GM23338 (cell line): ENCODE results near the gene ZNF610. TPM values are rescaled to one million over a fixed set of nuclear protein-coding genes. Genes with fewer than 3 reads are reported as not detected.

ENCODE experiments used
- ATAC-seq: fragments of 200-7000 bp; cut with Tn5 transposase; 3 replicates; pipeline ENCODE4 v1.9.1; 2020
- DNase-seq: peaks from one replicate; pipeline ENCODE4 v3.0.0-alpha.2; 2015; ENCODE audit warnings: low spot score
- H2AFZ ChIP-seq: fragments of 200-600 bp; sonication (generic); 2 replicates; pipeline ENCODE4 v1.8.0; 2016; ENCODE audit warnings: antibody characterized with exemption, mild to moderate bottlenecking, moderate library complexity
- H3F3A ChIP-seq: fragments of 200-600 bp; sonication (generic); replicated peaks from 2 replicates; pipeline ENCODE4 v1.8.0; 2017; ENCODE audit warnings: antibody characterized with exemption, mixed run types, low read depth
- H3K27ac ChIP-seq: fragments of 200-600 bp; sonication (generic); 2 replicates; pipeline ENCODE4 v1.6.1; 2016; ENCODE audit warnings: low read depth
- H3K27me3 ChIP-seq: fragments of 200-600 bp; sonication (generic); 2 replicates; pipeline ENCODE4 v1.8.0; 2016; ENCODE audit warnings: mild to moderate bottlenecking, mixed run types, moderate library complexity; ENCODE audit not compliant: insufficient read depth
- H3K36me3 ChIP-seq: fragments of 200-600 bp; sonication (generic); 2 replicates; pipeline ENCODE4 v1.8.0; 2016; ENCODE audit warnings: mild to moderate bottlenecking; ENCODE audit not compliant: insufficient read depth
- H3K4me1 ChIP-seq: fragments of 200-600 bp; sonication (generic); 2 replicates; pipeline ENCODE4 v1.8.0; 2016; ENCODE audit warnings: mild to moderate bottlenecking, moderate library complexity; ENCODE audit not compliant: insufficient read depth
- H3K4me2 ChIP-seq: fragments of 200-600 bp; sonication (generic); 2 replicates; pipeline ENCODE4 v1.7.1; 2017; ENCODE audit warnings: mixed run types
- H3K4me3 ChIP-seq: fragments of 200-600 bp; sonication (generic); 2 replicates; pipeline ENCODE4 v1.6.1; 2016; ENCODE audit warnings: mixed run types
- H3K79me2 ChIP-seq: fragments of 200-600 bp; sonication (generic); replicated peaks from 2 replicates; pipeline ENCODE4 v1.8.0; 2017; ENCODE audit warnings: mild to moderate bottlenecking; ENCODE audit not compliant: insufficient read depth
- H3K9me2 ChIP-seq: fragments of 200-600 bp; sonication (generic); 2 replicates; pipeline ENCODE4 v1.8.0; 2017; ENCODE audit not compliant: insufficient read depth
- H4K20me1 ChIP-seq: fragments of 200-600 bp; sonication (generic); replicated peaks from 2 replicates; pipeline ENCODE4 v1.8.0; 2017; ENCODE audit warnings: mild to moderate bottlenecking; ENCODE audit not compliant: insufficient read depth
- H3K27ac Mint-ChIP-seq: 2 replicates; pipeline ENCODE4 v1.8.0; 2020; ENCODE audit warnings: inconsistent platforms, mild to moderate bottlenecking, moderate library complexity, mixed read lengths
- H3K27me3 Mint-ChIP-seq: 3 replicates; pipeline ENCODE4 v1.8.0; 2022; ENCODE audit warnings: low read depth, mild to moderate bottlenecking, moderate library complexity, mixed read lengths, inconsistent platforms; ENCODE audit not compliant: insufficient read depth, poor library complexity
- H3K36me3 Mint-ChIP-seq: 3 replicates; pipeline ENCODE4 v1.8.0; 2021; ENCODE audit warnings: low read depth, mild to moderate bottlenecking, inconsistent platforms, moderate library complexity, mixed read lengths
- H3K4me1 Mint-ChIP-seq: 3 replicates; pipeline ENCODE4 v1.8.0; 2020; ENCODE audit warnings: mild to moderate bottlenecking, inconsistent platforms, mixed read lengths
- H3K4me3 Mint-ChIP-seq: 3 replicates; pipeline ENCODE4 v1.8.0; 2021; ENCODE audit warnings: moderate library complexity, mild to moderate bottlenecking, inconsistent platforms, mixed read lengths
- H3K9me3 Mint-ChIP-seq: 3 replicates; pipeline ENCODE4 v1.8.0; 2020; ENCODE audit warnings: moderate library complexity, mild to moderate bottlenecking, inconsistent platforms, mixed read lengths
- CREB1 ChIP-seq: fragments of 250-450 bp; sonication (Bioruptor Pico); IDR thresholded peaks from 2 replicates; pipeline ENCODE4 v1.5.0; 2020; ENCODE audit warnings: low read depth, mild to moderate bottlenecking, moderate library complexity
- CTCF ChIP-seq, 2 experiments: fragments of 200-600 bp in 1 of 2; sonication (generic) in 1 of 2; conservative IDR thresholded peaks; 2 replicates each; pipeline versions ENCODE4 v1.5.1 to v1.6.1; 2016 to 2017; ENCODE audit warnings: antibody characterized with exemption in 2 of 2, low read depth in 2 of 2, mild to moderate bottlenecking in 2 of 2, moderate library complexity in 1 of 2
- ETS1 ChIP-seq: IDR thresholded peaks from 2 replicates; pipeline ENCODE4 v1.6.1; 2016; ENCODE audit warnings: antibody characterized with exemption
- EZH2 ChIP-seq: fragments of 200-600 bp; sonication (generic); IDR thresholded peaks from one replicate; pipeline ENCODE4 v1.8.0; 2017; ENCODE audit warnings: antibody characterized with exemption, mild to moderate bottlenecking, low read depth; ENCODE audit not compliant: unreplicated experiment
- EZH2phosphoT487 ChIP-seq: fragments of 200-600 bp; sonication (generic); IDR thresholded peaks from one replicate; pipeline ENCODE4 v1.8.1; 2018; ENCODE audit warnings: antibody characterized with exemption; ENCODE audit not compliant: unreplicated experiment
- JUNB ChIP-seq: IDR thresholded peaks from one replicate; pipeline ENCODE4 v1.6.1; 2016; ENCODE audit warnings: antibody characterized with exemption; ENCODE audit not compliant: unreplicated experiment
- NANOG ChIP-seq: IDR thresholded peaks from 2 replicates; pipeline ENCODE4 v1.6.1; 2016; ENCODE audit warnings: antibody characterized with exemption, borderline replicate concordance
- REST ChIP-seq: IDR thresholded peaks from one replicate; pipeline ENCODE4 v1.6.1; 2018; ENCODE audit warnings: antibody characterized with exemption; ENCODE audit not compliant: unreplicated experiment
- STAT1 ChIP-seq: IDR thresholded peaks from one replicate; pipeline ENCODE4 v1.6.1; 2016; ENCODE audit warnings: antibody characterized with exemption; ENCODE audit not compliant: unreplicated experiment
- ZNF114 ChIP-seq: fragments of 250-450 bp; sonication (Bioruptor Pico); IDR thresholded peaks from 2 replicates; pipeline ENCODE4 v1.5.0; 2020; ENCODE audit warnings: mild to moderate bottlenecking, moderate library complexity
- ZNF331 ChIP-seq: fragments of 250-450 bp; sonication (Bioruptor Pico); IDR thresholded peaks from 2 replicates; pipeline ENCODE4 v1.5.0; 2020; ENCODE audit warnings: low read depth, mild to moderate bottlenecking, moderate library complexity
- polyA plus RNA-seq: library from polyadenylated mRNA; unstranded; fragments of >200 nt; fragmentation: Nextera tagmentation; extraction: Ambion mirVana; gene quantifications from 2 replicates; pipeline ENCODE4 v1.2.1, GENCODE V29; 2016
- total RNA-seq: library from RNA; depleted of rRNA; stranded (reverse); fragments of >200 nt; shearing (Covaris generic); gene quantifications from 2 replicates; pipeline ENCODE4 v1.2.3, GENCODE V29; 2014

The ZNF610 gene
- total and polyA plus RNA-seq, 2 experiments from 2014 or later = 4.7 to 6.3 TPM

GRCh38 chr19:52331757-52332156 is 4.3 kb upstream of the ZNF610 start (continued):
- TF ChIP-seq NANOG (no peak), CTCF (conservative IDR thresholded peaks at IDR 0.05; ENCODE audit: low read depth in 2 of 2) (no peak)

- Histone ChIP-seq H4K20me1 (no peaks in the 10 kb centered on the region), H3K9me2 (no peaks in the 10 kb centered on the region), H3F3A (no peaks in the 10 kb centered on the region), H3K4me3 (peak overlapping the region; percentile 93), H3K36me3 (no peaks in the 10 kb centered on the region), H3K79me2 (no peaks in the 10 kb centered on the region), H2AFZ (peak overlapping the region; percentile 52), H3K27me3 (no peaks in the 10 kb centered on the region), H3K4me2 (peak overlapping the region; percentile 97), H3K27ac (no peak overlapping the region), H3K4me1 (no peaks in the 10 kb centered on the region)
- peak; percentile 39 for ATAC-seq
- Mint-ChIP-seq H3K27me3 (peaks cover 14% of the 10 kb centered on the region), H3K27ac (peak overlapping the region; percentile 95), H3K9me3 (peaks cover 46% of the 10 kb centered on the region), H3K4me3 (peak overlapping the region; percentile 86), H3K36me3 (peaks cover 32% of the 10 kb centered on the region), H3K4me1 (no peaks in the 10 kb centered on the region; the same call in 1 of the 3 replicates)
- no peak for DNase-seq
- TF ChIP-seq STAT1 = no peak
- no peak for TF ChIP-seq ZNF114 (CRISPR knock-in tag)
- TF ChIP-seq CREB1 (CRISPR knock-in tag) = no peak
These were observed 301 bp upstream of the ZNF610 start for GRCh38 chr19:52335768-52336116.

GRCh38 chr19:52336791-52337381 is 843 bp downstream of the ZNF610 start:
- H3K4me3 ChIP-seq = peak overlapping the region; percentile 93
- Mint-ChIP-seq H3K27me3 (peaks cover 14% of the 10 kb centered on the region), H3K9me3 (peaks cover 35% of the 10 kb centered on the region), H3K4me3 (peak overlapping the region; percentile 86), H3K36me3 (peaks cover 24% of the 10 kb centered on the region), H3K27ac (peak overlapping the region; percentile 61), H3K4me1 (no peaks in the 10 kb centered on the region; the same call in 1 of the 3 replicates)
- H3K9me2 ChIP-seq = no peaks in the 10 kb centered on the region
- no peaks in the 10 kb centered on the region for H3K36me3 ChIP-seq
- no peaks in the 10 kb centered on the region for H3K4me1 ChIP-seq
- H3K4me2 ChIP-seq = peak overlapping the region; percentile 97
- H3K27ac ChIP-seq = no peak overlapping the region
- H3F3A ChIP-seq = no peaks in the 10 kb centered on the region
- ATAC-seq = peak; percentile 59
- peak overlapping the region; percentile 97 for H2AFZ ChIP-seq
- no peaks in the 10 kb centered on the region for H3K79me2 ChIP-seq
- H4K20me1 ChIP-seq = no peaks in the 10 kb centered on the region
- no peaks in the 10 kb centered on the region for H3K27me3 ChIP-seq
- DNase-seq = peak; percentile 30
- TF ChIP-seq CREB1 (CRISPR knock-in tag) = no peak
- TF ChIP-seq EZH2phosphoT487 = no peak
- no peak for TF ChIP-seq REST
- no peak for TF ChIP-seq STAT1
- no peak for TF ChIP-seq ETS1
- TF ChIP-seq CTCF (conservative IDR thresholded peaks at IDR 0.05; ENCODE audit: low read depth in 2 of 2) = no peak
- TF ChIP-seq JUNB = no peak
- no peak for TF ChIP-seq EZH2
- TF ChIP-seq ZNF331 = no peak
